ENCODE data around the gene GLT8D2. TPM values are rescaled to one million over a fixed set of nuclear protein-coding genes. Genes with fewer than 3 reads are reported as not detected.

GLT8D2 gene
- polyA plus RNA-seq, 3 donors = not detected

GRCh38 chr12:104048162-104048561 is 1.8 kb downstream of the GLT8D2 start:
- H3K4me3 Mint-ChIP-seq = no peak overlapping the region

DNA sequence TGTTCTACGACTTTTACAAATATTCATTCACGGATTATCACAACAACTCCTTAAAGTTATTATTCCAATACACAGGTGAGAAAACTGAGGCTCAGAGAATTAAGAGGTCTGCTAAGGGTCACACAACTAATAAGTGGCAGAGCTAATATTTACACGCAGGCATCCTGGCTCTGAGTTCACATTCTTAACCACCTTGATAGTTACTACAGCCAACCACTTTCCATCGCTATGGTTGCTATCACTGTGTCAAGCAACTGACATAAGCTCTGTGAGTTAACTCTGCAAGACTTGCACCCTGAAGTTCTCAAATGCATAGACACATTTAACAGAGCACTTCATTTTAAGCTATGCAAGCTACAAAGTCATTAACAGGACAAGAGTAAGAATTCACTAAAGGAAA is 3.7 kb downstream of the GLT8D2 start:
- no peak for DNase-seq
- Mint-ChIP-seq H3K27ac (no peak overlapping the region), H3K4me3 (no peak overlapping the region), H3K36me3 (no peaks in the 10 kb centered on the region), H3K27me3 (ENCODE audit: low read depth in 3 of 3) (peaks cover 28 to 36% (median 30%) of the 10 kb centered on the region in 3 donors), H3K9me3 (peaks cover 0 to 4% (median 0%) of the 10 kb centered on the region in 7 donors), H3K4me1 (peaks cover 8% of the 10 kb centered on the region)
- H3K4me3 ChIP-seq (replicated peaks in 1 of 3; ENCODE audit: low read depth in 2 of 3, low read length in 3 of 3) = no peak overlapping the region
- no peak for TF ChIP-seq CTCF (IDR thresholded peaks at IDR 0.05)
- no peak overlapping the region for H2AFZ ChIP-seq (ENCODE audit: insufficient read depth, low read depth, low read length, poor library complexity, severe bottlenecking)
- no peaks in the 10 kb centered on the region for H3K79me2 ChIP-seq (ENCODE audit: insufficient read depth, low read length)
- H3K27ac ChIP-seq (ENCODE audit: low read depth in 1 of 2, low read length in 2 of 2) = no peak overlapping the region
- no peak overlapping the region for H3K9ac ChIP-seq (ENCODE audit: insufficient read depth, low read length, poor library complexity, severe bottlenecking)
- intact Hi-C loops (cut with micrococcal nuclease) = no loop called here
- WGBS (ENCODE audit: insufficient coverage) = 90% methylated on average over 4 of the region's 4 CpGs
- no peak overlapping the region for H3K4me2 ChIP-seq (replicated peaks; ENCODE audit: extremely low read depth, low read length, poor library complexity, severe bottlenecking)
- no peaks in the 10 kb centered on the region for H3K9me3 ChIP-seq (replicated peaks in 1 of 2; ENCODE audit: control insufficient read depth in 1 of 2, insufficient read depth in 1 of 2, low read length in 2 of 2)
- H3K27me3 ChIP-seq (ENCODE audit: control insufficient read depth in 2 of 2, insufficient read depth in 2 of 2, low read length in 2 of 2) = peaks cover 23 to 24% of the 10 kb centered on the region in 2 donors
- no peaks in the 10 kb centered on the region for H3K36me3 ChIP-seq (replicated peaks in 1 of 2; ENCODE audit: control insufficient read depth in 1 of 2, insufficient read depth in 2 of 2, low read length in 2 of 2)
- peaks cover 0 to 7% of the 10 kb centered on the region in 2 donors for H3K4me1 ChIP-seq (ENCODE audit: control insufficient read depth in 1 of 2, insufficient read depth in 2 of 2, low read length in 2 of 2)
- no peaks in the 10 kb centered on the region for H4K20me1 ChIP-seq (ENCODE audit: insufficient read depth, low read length)

More at GRCh38 chr12:104048162-104048561, 1.8 kb downstream of the GLT8D2 start:
- H3K27me3 Mint-ChIP-seq (ENCODE audit: low read depth in 3 of 3) = peaks cover 28 to 39% (median 37%) of the 10 kb centered on the region in 3 donors
- Histone ChIP-seq H4K20me1 (ENCODE audit: insufficient read depth, low read length) (no peaks in the 10 kb centered on the region), H3K9me3 (replicated peaks in 1 of 2; ENCODE audit: control insufficient read depth in 1 of 2, insufficient read depth in 1 of 2, low read length in 2 of 2) (no peaks in the 10 kb centered on the region), H3K9ac (ENCODE audit: insufficient read depth, low read length, poor library complexity, severe bottlenecking) (no peak overlapping the region), H3K4me2 (replicated peaks; ENCODE audit: extremely low read depth, low read length, poor library complexity, severe bottlenecking) (no peak overlapping the region), H3K27me3 (ENCODE audit: control insufficient read depth in 2 of 2, insufficient read depth in 2 of 2, low read length in 2 of 2) (peaks cover 34 to 37% of the 10 kb centered on the region in 2 donors), H3K79me2 (ENCODE audit: insufficient read depth, low read length) (no peaks in the 10 kb centered on the region), H3K27ac (ENCODE audit: low read depth in 1 of 2, low read length in 2 of 2) (no peak overlapping the region), H3K4me1 (ENCODE audit: control insufficient read depth in 1 of 2, insufficient read depth in 2 of 2, low read length in 2 of 2) (peaks cover 0 to 7% of the 10 kb centered on the region in 2 donors), H3K4me3 (replicated peaks in 1 of 3; ENCODE audit: low read depth in 2 of 3, low read length in 3 of 3) (no peak overlapping the region), H3K36me3 (replicated peaks in 1 of 2; ENCODE audit: control insufficient read depth in 1 of 2, insufficient read depth in 2 of 2, low read length in 2 of 2) (no peaks in the 10 kb centered on the region), H2AFZ (ENCODE audit: insufficient read depth, low read depth, low read length, poor library complexity, severe bottlenecking) (no peak overlapping the region)
- TF ChIP-seq CTCF (IDR thresholded peaks at IDR 0.05) = no peak
- no peak overlapping the region for H3K27ac Mint-ChIP-seq
- H3K4me1 Mint-ChIP-seq = peaks cover 8% of the 10 kb centered on the region
- no peak for DNase-seq
- no CpG with 5 or more reads among the region's 5 CpGs for WGBS (ENCODE audit: insufficient coverage)
- H3K36me3 Mint-ChIP-seq = no peaks in the 10 kb centered on the region
- intact Hi-C loops (cut with micrococcal nuclease) = no loop called here
- H3K9me3 Mint-ChIP-seq = peaks cover 0 to 4% (median 0%) of the 10 kb centered on the region in 7 donors

Data from CD14-positive monocyte (primary cell).